HAP-1 (cell line): ENCODE measurements around the gene GPR146.
"Not testable (repeated sequence)": the region's sequence is repeated elsewhere in the genome, so short reads cannot be mapped to it uniquely, and the experiment has no call there.

Experiments used
- DNase-seq, 2 experiments: peaks; one replicate each; pipeline ENCODE4 v3.0.0-alpha.2; 2016 to 2020; ENCODE audit warnings: low spot score in 2 of 2
- H3K27me3 ChIP-seq: fragments of 250-450 bp; sonication (Bioruptor Pico); 2 replicates; pipeline ENCODE4 v1.5.1; 2020; ENCODE audit warnings: low read depth, mild to moderate bottlenecking, moderate library complexity
- H3K36me3 ChIP-seq: fragments of 250-450 bp; sonication (Bioruptor Pico); replicated peaks from 2 replicates; pipeline ENCODE4 v1.5.1; 2020; ENCODE audit warnings: mild to moderate bottlenecking
- H3K4me1 ChIP-seq: fragments of 250-450 bp; sonication (Bioruptor Pico); 2 replicates; pipeline ENCODE4 v1.5.1; 2020; ENCODE audit warnings: mild to moderate bottlenecking
- H3K4me3 ChIP-seq: fragments of 250-450 bp; sonication (Bioruptor Pico); 2 replicates; pipeline ENCODE4 v1.5.1; 2020; ENCODE audit warnings: mild to moderate bottlenecking, moderate library complexity
- H3K9me3 ChIP-seq: fragments of 250-450 bp; sonication (Bioruptor Pico); 2 replicates; pipeline ENCODE4 v1.5.1; 2020; ENCODE audit warnings: mild to moderate bottlenecking, moderate library complexity
- in situ Hi-C: fragments of 300-500 bp; cut with MboI; formaldehyde crosslinking; loops from 3 replicates; pipeline ENCODE4 v1.14.3; 2020; ENCODE audit warnings: low sequenced_read_pairs, inconsistent platforms, mixed read lengths

The GPR146 gene

DNA sequence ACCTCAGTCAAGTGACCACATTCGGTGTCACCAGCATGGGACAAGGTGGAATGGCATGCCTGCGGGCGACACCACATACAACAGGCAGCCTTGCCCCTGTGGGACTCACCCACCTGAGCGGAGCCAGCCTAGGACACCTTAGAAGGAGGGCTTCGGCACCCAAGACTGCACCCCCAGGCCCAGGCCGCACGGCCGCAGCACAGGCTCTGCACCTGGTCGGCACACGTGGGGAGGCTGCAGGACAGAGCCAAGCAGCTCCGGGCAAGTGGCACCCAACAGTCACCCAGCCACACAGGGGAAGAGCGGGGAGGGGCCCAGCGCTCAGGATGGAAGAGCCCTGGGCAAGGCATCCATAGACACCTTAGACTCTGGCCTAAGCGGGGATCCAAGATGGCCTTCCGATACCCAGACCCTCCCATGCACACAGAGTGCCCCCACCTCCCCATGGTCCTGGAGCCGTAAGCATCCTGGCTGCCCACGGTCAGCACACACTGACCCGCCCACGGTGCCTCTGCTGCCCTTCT is 27.4 kb downstream of the GPR146 start:
- Histone ChIP-seq H3K4me1 (no peaks in the 10 kb centered on the region), H3K27me3 (no peaks in the 10 kb centered on the region), H3K4me3 (no peak overlapping the region), H3K36me3 (no peaks in the 10 kb centered on the region), H3K9me3 (no peaks in the 10 kb centered on the region; the same call in 1 of the 2 replicates)
- DNase-seq = no peak
- in situ Hi-C loops = no loop called here

DNA sequence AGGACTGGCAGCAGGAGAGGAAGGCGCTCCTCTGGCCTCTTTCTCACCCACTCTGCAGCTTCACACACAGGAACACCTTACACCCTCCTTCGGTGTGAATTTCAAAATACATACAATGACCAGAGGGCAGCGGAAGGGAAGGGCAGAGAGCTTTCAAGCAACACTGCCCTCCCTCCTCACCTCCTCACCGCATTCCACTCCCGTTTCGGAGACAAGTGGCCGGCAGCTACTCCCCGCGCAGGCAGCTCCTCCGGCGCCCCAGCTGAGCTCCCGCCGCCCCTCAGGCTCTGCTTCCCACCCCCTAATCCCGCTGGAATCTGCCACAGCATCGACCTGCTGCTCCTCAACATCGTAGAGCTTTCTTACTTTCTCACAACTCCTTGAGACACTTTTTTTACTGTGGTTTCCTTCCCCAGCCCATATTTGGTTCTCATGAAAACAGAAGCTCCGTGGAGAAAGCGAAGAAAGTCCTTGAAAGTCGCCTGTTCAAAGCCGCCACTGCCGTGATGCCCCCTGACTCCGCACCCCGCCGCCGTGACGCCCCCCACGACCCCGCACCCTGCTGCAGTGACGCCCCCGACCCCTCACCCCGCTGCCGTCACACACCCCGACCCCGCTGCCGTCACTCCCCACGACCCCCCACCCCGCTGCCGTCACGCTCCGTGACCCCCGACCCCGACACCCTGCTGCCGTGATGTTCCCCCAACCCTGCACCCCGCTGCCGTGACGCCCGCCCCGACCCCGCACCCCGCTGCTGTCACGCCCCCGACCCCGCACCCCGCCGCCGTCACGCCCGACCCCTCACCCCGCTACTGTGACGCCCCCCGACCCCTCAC is 29.0 kb downstream of the GPR146 start:
- no peaks in the 10 kb centered on the region for H3K4me1 ChIP-seq
- H3K9me3 ChIP-seq = no peaks in the 10 kb centered on the region; the same call in 1 of the 2 replicates
- no peak overlapping the region for H3K4me3 ChIP-seq
- DNase-seq = no peak
- no peaks in the 10 kb centered on the region for H3K27me3 ChIP-seq
- no peaks in the 10 kb centered on the region for H3K36me3 ChIP-seq
- in situ Hi-C loops = no loop called here

DNA sequence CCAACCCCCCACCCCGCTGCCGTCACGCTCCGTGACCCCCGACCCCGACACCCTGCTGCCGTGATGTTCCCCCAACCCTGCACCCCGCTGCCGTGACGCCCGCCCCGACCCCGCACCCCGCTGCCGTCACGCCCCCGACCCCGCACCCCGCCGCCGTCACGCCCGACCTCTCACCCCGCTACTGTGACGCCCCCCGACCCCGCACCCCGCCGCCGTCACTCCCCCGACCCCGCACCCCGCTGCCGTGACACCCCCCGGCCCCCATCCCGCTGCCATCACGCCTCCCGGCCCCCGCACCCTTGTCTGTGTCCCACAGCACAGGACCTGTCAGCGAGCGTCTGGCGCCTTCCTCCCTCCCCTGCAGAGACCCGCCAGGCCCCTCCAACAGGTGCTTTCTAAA is 29.7 kb downstream of the GPR146 start:
- H3K9me3 ChIP-seq, H3K27me3 ChIP-seq, in situ Hi-C loops, H3K4me3 ChIP-seq, H3K36me3 ChIP-seq, H3K4me1 ChIP-seq, DNase-seq: not testable (repeated sequence)

DNA sequence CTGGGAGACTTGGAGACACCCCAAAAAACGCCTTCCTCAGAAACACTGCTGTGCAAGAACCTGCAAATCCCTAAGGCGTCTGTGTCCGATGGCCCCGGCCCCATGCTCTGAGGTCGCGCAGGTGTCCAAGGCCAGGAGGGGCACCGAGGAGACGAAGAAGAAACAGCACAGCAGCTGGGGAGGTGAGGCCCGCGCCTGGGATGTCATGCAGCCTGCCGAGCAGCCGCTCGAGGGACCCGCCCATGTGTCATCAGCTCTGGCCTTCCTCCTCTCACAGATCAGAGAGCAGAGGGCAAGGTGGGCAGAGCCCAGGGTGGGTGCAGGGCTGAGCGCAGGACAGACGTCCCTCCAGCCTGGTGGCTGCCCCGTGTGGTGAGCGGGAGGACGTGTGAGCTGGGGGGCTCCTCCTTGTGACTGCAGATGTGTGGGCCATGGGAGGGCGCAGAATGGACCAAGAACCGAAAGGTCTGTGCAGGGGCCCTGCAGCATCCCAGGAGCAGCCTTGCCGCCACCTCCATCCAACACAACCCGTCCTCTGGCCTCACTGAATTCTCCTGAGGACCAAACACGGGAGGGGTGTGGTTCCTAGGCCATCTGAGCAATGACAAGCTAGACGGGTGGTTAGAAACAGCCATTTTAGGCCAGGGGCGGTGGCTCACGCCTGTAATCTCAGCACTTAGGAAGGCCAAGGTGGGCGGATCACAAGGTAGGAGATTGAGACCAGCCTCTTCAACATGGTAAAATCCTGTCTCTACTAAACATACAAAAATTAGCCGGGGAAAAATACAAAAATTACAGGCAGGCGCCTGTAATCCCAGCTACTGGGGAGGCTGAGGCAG is 30.5 kb downstream of the GPR146 start:
- in situ Hi-C loops = no loop called here
- H3K27me3 ChIP-seq = no peaks in the 10 kb centered on the region
- no peaks in the 10 kb centered on the region; the same call in 1 of the 2 replicates for H3K9me3 ChIP-seq
- H3K4me1 ChIP-seq = no peaks in the 10 kb centered on the region
- H3K36me3 ChIP-seq = no peaks in the 10 kb centered on the region
- DNase-seq = no peak
- H3K4me3 ChIP-seq = no peak overlapping the region

DNA sequence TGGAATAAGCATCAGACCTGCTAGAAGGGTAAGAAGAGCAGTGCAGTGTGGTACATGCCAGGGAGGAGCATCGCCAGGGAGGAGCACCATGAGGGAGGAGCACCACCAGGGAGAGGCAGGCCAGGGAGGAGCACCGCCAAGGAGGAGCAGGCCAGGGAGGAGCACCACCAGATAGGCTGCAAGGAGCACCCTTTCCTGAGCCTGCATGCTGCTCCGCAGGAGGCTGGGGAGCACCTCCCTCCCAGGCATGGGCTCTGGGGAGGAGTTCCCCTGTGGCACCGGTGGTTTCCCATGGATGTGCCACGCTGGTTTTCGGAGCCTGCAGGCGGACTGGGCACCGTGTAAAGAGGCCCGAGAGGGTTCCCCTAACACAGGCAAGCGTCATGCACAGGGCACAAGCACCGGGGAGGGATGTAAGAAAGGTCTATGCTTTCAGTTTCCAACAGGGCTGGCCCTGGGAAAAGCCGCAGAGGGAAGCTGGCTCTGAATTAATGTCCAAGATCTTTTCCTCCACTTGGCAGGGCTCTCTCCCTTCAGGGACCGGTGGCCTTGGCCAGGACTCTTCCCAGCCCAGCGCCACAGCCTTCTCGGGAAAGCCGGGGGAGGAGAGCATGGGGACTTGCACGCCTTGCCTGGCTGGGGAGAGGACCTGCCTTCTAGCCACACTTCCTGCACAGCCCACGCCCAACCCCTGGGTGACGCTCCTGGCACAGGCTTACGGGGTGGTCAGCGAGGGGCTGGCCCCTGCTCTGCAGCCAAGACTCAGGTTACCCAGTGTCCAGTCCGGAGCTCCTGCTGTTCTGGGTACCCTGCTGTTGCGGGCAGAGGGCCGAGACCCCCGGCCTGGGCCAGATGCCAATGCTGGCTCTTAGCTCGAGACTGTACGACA is 32.1 kb downstream of the GPR146 start:
- no peaks in the 10 kb centered on the region for H3K36me3 ChIP-seq
- no peaks in the 10 kb centered on the region for H3K4me1 ChIP-seq
- no peaks in the 10 kb centered on the region for H3K9me3 ChIP-seq
- no peak for DNase-seq
- no peak overlapping the region for H3K4me3 ChIP-seq
- in situ Hi-C loops = no loop called here
- H3K27me3 ChIP-seq = no peaks in the 10 kb centered on the region

DNA sequence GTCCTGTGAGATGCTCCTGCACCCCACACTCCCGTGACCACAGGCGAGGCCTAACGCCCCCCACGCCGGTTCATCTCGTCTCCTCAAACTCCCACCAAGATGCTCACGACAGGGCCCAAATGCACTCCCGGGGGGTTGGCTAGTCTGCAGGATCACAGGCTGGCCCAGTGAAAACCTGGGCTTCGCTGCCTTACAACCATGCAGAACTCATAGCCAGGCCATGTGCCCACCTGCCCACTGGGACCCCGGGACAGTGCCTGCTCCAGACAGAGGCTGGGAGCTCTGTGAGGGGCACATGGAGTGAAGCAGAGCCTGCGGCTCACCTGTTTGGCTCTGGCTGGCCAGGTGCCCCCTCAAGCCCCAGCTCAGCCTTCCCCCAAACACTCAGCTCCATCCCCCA is 34.2 kb downstream of the GPR146 start:
- Histone ChIP-seq H3K27me3 (no peaks in the 10 kb centered on the region), H3K9me3 (no peaks in the 10 kb centered on the region), H3K4me3 (no peak overlapping the region), H3K36me3 (no peaks in the 10 kb centered on the region), H3K4me1 (no peaks in the 10 kb centered on the region)
- no peak for DNase-seq
- in situ Hi-C loops = no loop called here

DNA sequence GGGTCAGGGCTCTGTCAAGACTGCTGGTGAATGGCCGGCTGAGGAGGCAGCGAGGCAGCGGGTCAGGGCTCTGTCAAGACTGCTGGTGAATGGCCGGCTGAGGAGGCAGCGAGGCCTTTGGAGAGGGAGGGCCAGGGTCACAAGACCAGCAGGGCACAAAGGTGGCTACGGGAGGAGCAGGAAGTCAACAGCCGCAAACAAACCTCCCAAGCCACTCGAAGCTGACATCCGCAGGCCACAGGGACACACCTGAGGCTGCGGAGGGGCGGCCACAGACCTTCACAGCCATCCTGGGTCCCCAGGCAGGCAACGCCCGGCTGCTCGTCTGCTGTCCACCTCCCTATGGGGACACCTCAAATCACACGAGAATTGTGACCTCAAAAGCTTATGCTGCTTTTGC is 34.6 kb downstream of the GPR146 start:
- Histone ChIP-seq H3K4me1 (no peaks in the 10 kb centered on the region), H3K27me3 (no peaks in the 10 kb centered on the region), H3K9me3 (no peaks in the 10 kb centered on the region), H3K4me3 (no peak overlapping the region), H3K36me3 (no peaks in the 10 kb centered on the region)
- in situ Hi-C loops = no loop called here
- no peak for DNase-seq

DNA sequence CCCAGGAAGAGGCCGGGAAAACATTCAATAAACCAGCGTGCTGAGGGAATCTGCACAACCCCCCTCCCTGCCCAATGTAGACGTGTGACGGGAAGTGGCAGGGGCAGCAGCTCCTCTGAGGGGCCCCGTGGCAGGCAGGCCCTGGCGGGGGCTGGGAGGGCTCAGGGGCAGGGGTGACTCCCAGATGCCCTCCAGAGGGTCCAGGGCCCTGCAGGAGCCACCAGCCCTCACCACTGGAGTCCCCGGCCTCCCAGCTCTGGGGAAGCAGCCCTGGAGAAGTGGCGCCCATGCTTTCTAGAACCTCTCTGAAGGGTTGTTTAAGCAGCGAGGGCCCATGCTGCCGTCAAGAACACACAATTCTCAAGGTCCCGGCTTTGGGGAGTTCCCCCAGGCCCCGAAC is 35.2 kb downstream of the GPR146 start:
- no peak for DNase-seq
- H3K9me3 ChIP-seq = no peaks in the 10 kb centered on the region
- H3K4me1 ChIP-seq = no peaks in the 10 kb centered on the region
- in situ Hi-C loops = no loop called here
- no peak overlapping the region for H3K4me3 ChIP-seq
- H3K36me3 ChIP-seq = no peaks in the 10 kb centered on the region
- H3K27me3 ChIP-seq = no peaks in the 10 kb centered on the region

DNA sequence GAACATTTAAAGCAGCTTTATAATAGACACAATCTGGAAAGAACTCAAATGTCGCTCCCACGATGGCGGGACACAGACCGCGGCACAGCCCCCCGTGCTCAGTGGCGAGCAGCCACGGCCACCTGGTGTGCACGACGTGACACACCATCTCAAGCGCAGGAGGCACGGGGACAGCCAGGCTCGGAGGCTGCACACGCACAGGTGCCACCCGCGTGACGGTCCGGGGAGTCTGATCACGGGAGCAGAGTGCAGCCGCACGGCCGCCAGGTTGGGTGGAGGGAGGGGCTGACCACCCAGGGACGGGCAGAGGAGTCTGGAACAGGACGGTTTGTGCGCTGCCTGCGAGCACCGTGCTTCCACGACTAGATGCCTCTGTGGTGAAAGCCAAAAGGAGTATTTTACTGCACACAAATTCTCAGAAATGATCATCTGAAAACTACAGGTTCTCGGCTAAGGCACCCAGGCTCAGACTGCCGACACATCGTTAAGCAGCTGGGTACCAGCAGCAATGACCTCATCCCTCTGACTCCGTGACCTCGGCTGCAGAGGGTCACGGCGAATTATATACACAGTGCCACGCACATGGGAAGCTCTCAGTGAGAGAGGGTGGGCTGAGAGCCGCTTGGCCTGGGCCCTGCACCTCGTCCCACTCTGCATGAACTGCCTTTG is 36.0 kb downstream of the GPR146 start:
- H3K9me3 ChIP-seq = no peaks in the 10 kb centered on the region
- H3K4me1 ChIP-seq = no peaks in the 10 kb centered on the region
- no peak for DNase-seq
- no peak overlapping the region for H3K4me3 ChIP-seq
- H3K27me3 ChIP-seq = no peaks in the 10 kb centered on the region
- no peaks in the 10 kb centered on the region for H3K36me3 ChIP-seq
- in situ Hi-C loops = no loop called here

DNA sequence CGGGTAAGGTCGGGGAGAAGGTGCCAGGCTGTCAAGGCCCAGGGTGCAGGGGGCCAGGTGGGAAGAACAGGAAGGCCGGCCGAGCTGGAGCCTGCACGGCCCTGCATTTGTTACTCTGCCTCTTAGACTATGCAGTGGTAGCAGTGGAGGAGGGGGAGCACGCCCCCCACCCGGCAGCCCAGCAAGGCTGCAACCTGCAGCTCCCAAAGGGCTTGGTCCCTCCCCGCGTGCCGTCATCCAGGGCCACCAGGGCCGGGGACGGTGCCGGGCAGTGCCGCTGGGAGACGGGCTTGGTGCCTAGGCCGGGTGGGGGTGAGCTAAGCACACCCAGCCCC is 36.5 kb downstream of the GPR146 start:
- DNase-seq = no peak
- no peaks in the 10 kb centered on the region for H3K36me3 ChIP-seq
- H3K9me3 ChIP-seq = no peaks in the 10 kb centered on the region
- H3K4me1 ChIP-seq = no peaks in the 10 kb centered on the region
- no peak overlapping the region for H3K4me3 ChIP-seq
- no peaks in the 10 kb centered on the region for H3K27me3 ChIP-seq
- in situ Hi-C loops = no loop called here

DNA sequence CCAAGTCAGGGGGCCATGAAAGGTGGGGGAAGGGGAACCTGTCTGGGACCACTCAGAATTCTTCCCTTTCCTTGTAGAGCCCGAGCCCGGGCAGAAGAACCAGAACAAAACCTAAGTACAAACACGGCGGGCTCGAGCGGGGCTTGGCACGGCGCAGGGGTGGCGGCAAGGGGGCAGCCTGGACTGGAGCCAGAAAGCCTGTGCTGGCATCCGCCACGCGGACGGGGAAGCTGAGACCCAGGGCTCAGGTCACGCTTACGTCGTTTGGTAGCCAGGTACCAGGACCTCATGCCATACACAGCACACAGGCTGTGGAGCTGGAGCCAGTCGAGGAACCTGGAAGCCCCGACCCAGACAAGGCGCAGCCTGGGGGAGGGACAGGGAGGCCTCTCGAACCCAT is 37.0 kb downstream of the GPR146 start:
- Histone ChIP-seq H3K9me3 (no peaks in the 10 kb centered on the region), H3K4me1 (peaks cover under 1% of the 10 kb centered on the region), H3K27me3 (no peaks in the 10 kb centered on the region), H3K36me3 (no peaks in the 10 kb centered on the region), H3K4me3 (no peak overlapping the region)
- DNase-seq = no peak
- in situ Hi-C loops = no loop called here

DNA sequence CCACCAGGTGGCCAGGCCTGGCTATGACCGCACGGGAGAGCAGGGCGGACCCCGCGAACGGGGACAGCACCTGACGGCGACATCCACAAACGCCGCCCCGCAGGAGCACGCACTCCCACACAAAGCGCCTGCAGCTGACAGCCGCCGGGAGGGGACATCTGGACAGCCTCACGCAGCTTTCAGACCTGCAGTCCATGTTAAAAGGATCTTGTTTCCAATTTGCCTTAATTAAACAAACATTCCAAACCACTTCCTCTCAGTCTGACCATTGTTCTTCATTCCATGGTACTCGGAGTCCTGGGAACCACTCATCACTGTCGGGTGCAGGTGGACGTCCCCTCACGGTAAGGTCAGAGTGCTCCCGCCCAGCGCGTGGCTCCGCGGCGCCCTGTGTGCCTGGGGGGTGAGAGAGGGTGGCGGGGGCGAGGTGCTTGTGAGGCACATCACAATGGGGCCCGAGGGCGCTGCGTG is 37.6 kb downstream of the GPR146 start:
- no peaks in the 10 kb centered on the region for H3K27me3 ChIP-seq
- no peak overlapping the region for H3K4me3 ChIP-seq
- H3K4me1 ChIP-seq = peaks cover 6% of the 10 kb centered on the region
- H3K36me3 ChIP-seq = no peaks in the 10 kb centered on the region
- DNase-seq = no peak
- H3K9me3 ChIP-seq = no peaks in the 10 kb centered on the region
- in situ Hi-C loops = no loop called here
